ENCODE data around the gene C20orf204.

Gene C20orf204

GRCh38 chr20:64056889-64057627, 21.1 kb downstream of the C20orf204 start:
- CTCF ChIA-PET = interaction anchor here (0.6 to 6.5 kb wide), 16 partner anchors 8 to 523 kb away, joined by 3 to 98 read pairs (median 4); partner anchors contain the start of genes C20orf204, OPRL1, RGS19 and SOX18
- H3K27ac ChIP-seq = no peak overlapping the region
- DNase-seq (ENCODE audit: low spot score) = no peak
- TF ChIP-seq CTCF (conservative IDR thresholded peaks at IDR 0.05; ENCODE audit: low read depth) = no peak
- POLR2A ChIA-PET (ENCODE audit: low non-redundant PET) = no interaction called here

- CTCF ChIA-PET = interaction anchor here (0.5 to 6.5 kb wide), 18 partner anchors 8 to 900 kb away, joined by 3 to 98 read pairs (median 4); partner anchors contain the start of genes C20orf204, OPRL1, RGS19 and SOX18
- peak; percentile 99 for TF ChIP-seq CTCF (conservative IDR thresholded peaks at IDR 0.05; ENCODE audit: low read depth)
- POLR2A ChIA-PET (ENCODE audit: low non-redundant PET) = no interaction called here
- DNase-seq (ENCODE audit: low spot score) = peak; percentile 92
- H3K27ac ChIP-seq = no peak overlapping the region
These were observed 21.9 kb downstream of the C20orf204 start for GRCh38 chr20:64057628-64058498.

GRCh38 chr20:64058536-64058935, 22.6 kb downstream of the C20orf204 start:
- POLR2A ChIA-PET (ENCODE audit: low non-redundant PET) = no interaction called here
- TF ChIP-seq CTCF (conservative IDR thresholded peaks at IDR 0.05; ENCODE audit: low read depth) = no peak
- no peak for DNase-seq (ENCODE audit: low spot score)
- CTCF ChIA-PET = interaction anchor here (0.6 to 6.5 kb wide), 8 partner anchors 20 to 872 kb away, joined by 3 to 98 read pairs (median 5); partner anchors contain the start of genes C20orf204, OPRL1 and RGS19
- no peak overlapping the region for H3K27ac ChIP-seq

- POLR2A ChIA-PET (ENCODE audit: low non-redundant PET) = interaction anchor here (0.8 to 1.0 kb wide), 2 partner anchors 25 to 199 kb away, joined by 3 to 4 read pairs; no protein-coding TSS in a partner anchor
- peak overlapping the region; percentile 83 for H3K27ac ChIP-seq
- no peak for DNase-seq (ENCODE audit: low spot score)
- no peak for TF ChIP-seq CTCF (conservative IDR thresholded peaks at IDR 0.05; ENCODE audit: low read depth)
- CTCF ChIA-PET = interaction anchor here (1.0 to 6.5 kb wide), 3 partner anchors 12 to 24 kb away, joined by 4 to 98 read pairs (median 6); partner anchors contain the start of gene C20orf204
These were observed 26.3 kb downstream of the C20orf204 start for GRCh38 chr20:64062276-64062595.

GRCh38 chr20:64062596-64063388, 26.8 kb downstream of the C20orf204 start, which contains the start of gene TCEA2:
TSS of gene TCEA2 (plus strand) at chr20:64063198. CDS start at chr20:64063313, 115 bp downstream.
- TF ChIP-seq CTCF (conservative IDR thresholded peaks at IDR 0.05; ENCODE audit: low read depth) = no peak
- peak within 1 kb of the TSS; percentile 83 for H3K27ac ChIP-seq
- DNase-seq (ENCODE audit: low spot score) = peak; percentile 99
- POLR2A ChIA-PET (ENCODE audit: low non-redundant PET) = interaction anchor here (0.6 to 1.0 kb wide), 6 partner anchors 10 to 199 kb away, joined by 3 to 8 read pairs (median 4); no protein-coding TSS in a partner anchor
- CTCF ChIA-PET = interaction anchor here (1.0 to 6.5 kb wide), 3 partner anchors 13 to 24 kb away, joined by 4 to 98 read pairs (median 6); partner anchors contain the start of gene C20orf204

All from RWPE1 (cell line).